BLaER1 (cell line): ENCODE data around the gene SLFNL1.

Experiments used
- H3K27ac ChIP-seq: shearing (Covaris generic); formaldehyde crosslinking; 2 replicates; pipeline ENCODE4 v1.8.1; 2022
- H3K27me3 ChIP-seq: shearing (Covaris generic); formaldehyde crosslinking; 2 replicates; pipeline ENCODE4 v1.8.1; 2022
- H3K36me3 ChIP-seq: shearing (Covaris generic); formaldehyde crosslinking; 2 replicates; pipeline ENCODE4 v1.8.1; 2022
- H3K4me1 ChIP-seq: shearing (Covaris generic); formaldehyde crosslinking; 2 replicates; pipeline ENCODE4 v1.8.1; 2022
- H3K4me2 ChIP-seq: shearing (Covaris generic); formaldehyde crosslinking; 2 replicates; pipeline ENCODE4 v1.8.1; 2022
- H3K4me3 ChIP-seq: shearing (Covaris generic); formaldehyde crosslinking; 2 replicates; pipeline ENCODE4 v1.8.1; 2022
- H3K9ac ChIP-seq: shearing (Covaris generic); formaldehyde crosslinking; 2 replicates; pipeline ENCODE4 v1.8.1; 2022
- H3K9me3 ChIP-seq: shearing (Covaris generic); formaldehyde crosslinking; 2 replicates; pipeline ENCODE4 v1.8.1; 2022
- H4K20me1 ChIP-seq: shearing (Covaris generic); formaldehyde crosslinking; 2 replicates; pipeline ENCODE4 v1.8.1; 2022
- Cebpa-rat ChIP-seq: shearing (Covaris generic); IDR thresholded peaks from 2 replicates; pipeline ENCODE4 v1.8.1; 2022

Gene SLFNL1

GRCh38 chr1:41021526-41022308, at the start of gene SLFNL1:
TSS of gene SLFNL1 (minus strand) at chr1:41021725. CDS start at chr1:41020660, 1,065 bp downstream.
- no peaks in the 10 kb centered on the region for H4K20me1 ChIP-seq
- no peaks in the 10 kb centered on the region for H3K9me3 ChIP-seq
- H3K4me3 ChIP-seq = peak within 1 kb of the TSS; percentile 26; the same call in 1 of the 2 replicates
- peaks cover 76% of the 10 kb centered on the region for H3K4me1 ChIP-seq
- peak within 1 kb of the TSS; percentile 99 for H3K27ac ChIP-seq
- H3K36me3 ChIP-seq = peaks cover 79% of the 10 kb centered on the region
- peak within 1 kb of the TSS; percentile 73 for H3K9ac ChIP-seq
- no peak for TF ChIP-seq Cebpa-rat
- H3K27me3 ChIP-seq = no peaks in the 10 kb centered on the region
- H3K4me2 ChIP-seq = peak within 1 kb of the TSS; percentile 79

GRCh38 chr1:41056907-41057306, 35.4 kb upstream of the SLFNL1 start:
- no peak for TF ChIP-seq Cebpa-rat
- Histone ChIP-seq H3K36me3 (peaks cover 98% of the 10 kb centered on the region), H3K4me3 (no peak overlapping the region), H3K27me3 (no peaks in the 10 kb centered on the region), H3K9me3 (peaks cover 7% of the 10 kb centered on the region), H3K4me2 (no peak overlapping the region), H4K20me1 (peaks cover 4% of the 10 kb centered on the region; the same call in 1 of the 2 replicates), H3K27ac (no peak overlapping the region), H3K9ac (no peak overlapping the region), H3K4me1 (peaks cover 5% of the 10 kb centered on the region; the same call in 1 of the 2 replicates)

- Histone ChIP-seq H4K20me1 (peaks cover 6% of the 10 kb centered on the region; the same call in 1 of the 2 replicates), H3K27ac (no peak overlapping the region), H3K4me2 (no peak overlapping the region), H3K4me1 (peaks cover 5% of the 10 kb centered on the region; the same call in 1 of the 2 replicates), H3K36me3 (peaks cover 96% of the 10 kb centered on the region), H3K9ac (no peak overlapping the region), H3K27me3 (no peaks in the 10 kb centered on the region), H3K9me3 (no peaks in the 10 kb centered on the region), H3K4me3 (no peak overlapping the region)
- TF ChIP-seq Cebpa-rat = no peak
Observed at GRCh38 chr1:41053316-41053715, 31.8 kb upstream of the SLFNL1 start.

- Histone ChIP-seq H3K4me1 (peaks cover 5% of the 10 kb centered on the region; the same call in 1 of the 2 replicates), H3K9me3 (no peaks in the 10 kb centered on the region), H4K20me1 (peaks cover 6% of the 10 kb centered on the region; the same call in 1 of the 2 replicates), H3K4me2 (no peak overlapping the region), H3K27ac (no peak overlapping the region), H3K4me3 (no peak overlapping the region), H3K9ac (no peak overlapping the region), H3K27me3 (no peaks in the 10 kb centered on the region), H3K36me3 (peaks cover 96% of the 10 kb centered on the region)
- TF ChIP-seq Cebpa-rat = no peak
Observed at GRCh38 chr1:41051022-41051421, 29.5 kb upstream of the SLFNL1 start.

- H3K9me3 ChIP-seq = no peaks in the 10 kb centered on the region
- H3K27me3 ChIP-seq = no peaks in the 10 kb centered on the region
- peaks cover 96% of the 10 kb centered on the region for H3K36me3 ChIP-seq
- no peak overlapping the region for H3K4me3 ChIP-seq
- H3K9ac ChIP-seq = no peak overlapping the region
- no peak overlapping the region for H3K27ac ChIP-seq
- H3K4me1 ChIP-seq = peaks cover 4% of the 10 kb centered on the region; the same call in 1 of the 2 replicates
- peaks cover 6% of the 10 kb centered on the region; the same call in 1 of the 2 replicates for H4K20me1 ChIP-seq
- no peak overlapping the region for H3K4me2 ChIP-seq
- no peak for TF ChIP-seq Cebpa-rat
Observed at GRCh38 chr1:41048540-41048939, 27.0 kb upstream of the SLFNL1 start.

- Histone ChIP-seq H3K27ac (0 out of 2 replicates have a peak overlapping the region, but pooled peaks have one; percentile 4), H3K27me3 (no peaks in the 10 kb centered on the region), H3K9ac (no peak overlapping the region), H3K4me1 (no peaks in the 10 kb centered on the region), H4K20me1 (0 out of 2 replicates have a peak, but pooled peaks cover 4% of the 10 kb centered on the region), H3K4me3 (no peak overlapping the region), H3K36me3 (peaks cover 97% of the 10 kb centered on the region), H3K4me2 (no peak overlapping the region), H3K9me3 (no peaks in the 10 kb centered on the region)
- TF ChIP-seq Cebpa-rat = no peak
Observed at GRCh38 chr1:41046347-41046775, 24.8 kb upstream of the SLFNL1 start.

- no peak overlapping the region for H3K4me3 ChIP-seq
- no peak overlapping the region for H3K9ac ChIP-seq
- no peaks in the 10 kb centered on the region for H3K27me3 ChIP-seq
- no peaks in the 10 kb centered on the region for H3K4me1 ChIP-seq
- H4K20me1 ChIP-seq = 0 out of 2 replicates have a peak, but pooled peaks cover 4% of the 10 kb centered on the region
- no peak for TF ChIP-seq Cebpa-rat
- peaks cover 97% of the 10 kb centered on the region for H3K36me3 ChIP-seq
- H3K27ac ChIP-seq = 0 out of 2 replicates have a peak overlapping the region, but pooled peaks have one; percentile 4
- no peak overlapping the region for H3K4me2 ChIP-seq
- no peaks in the 10 kb centered on the region for H3K9me3 ChIP-seq
Observed at GRCh38 chr1:41045740-41046139, 24.2 kb upstream of the SLFNL1 start.

- no peaks in the 10 kb centered on the region for H3K9me3 ChIP-seq
- no peaks in the 10 kb centered on the region for H3K4me1 ChIP-seq
- no peak overlapping the region for H3K27ac ChIP-seq
- H3K36me3 ChIP-seq = peaks cover 100% of the 10 kb centered on the region
- no peaks in the 10 kb centered on the region for H3K27me3 ChIP-seq
- 0 out of 2 replicates have a peak, but pooled peaks cover 4% of the 10 kb centered on the region for H4K20me1 ChIP-seq
- H3K9ac ChIP-seq = no peak overlapping the region
- TF ChIP-seq Cebpa-rat = no peak
- no peak overlapping the region for H3K4me3 ChIP-seq
- H3K4me2 ChIP-seq = no peak overlapping the region
Observed at GRCh38 chr1:41044187-41044586, 22.7 kb upstream of the SLFNL1 start.

- Histone ChIP-seq H3K27ac (no peak overlapping the region), H3K4me2 (no peak overlapping the region), H4K20me1 (0 out of 2 replicates have a peak, but pooled peaks cover 4% of the 10 kb centered on the region), H3K9ac (no peak overlapping the region), H3K4me3 (no peak overlapping the region), H3K27me3 (no peaks in the 10 kb centered on the region), H3K9me3 (no peaks in the 10 kb centered on the region), H3K36me3 (peaks cover 100% of the 10 kb centered on the region), H3K4me1 (no peaks in the 10 kb centered on the region)
- no peak for TF ChIP-seq Cebpa-rat
Observed at GRCh38 chr1:41041614-41042270, 20.2 kb upstream of the SLFNL1 start.
